Dermis microvascular lymphatic vessel endothelial cell (primary cell): ENCODE data around the gene INPP4A. TPM values are rescaled to one million over a fixed set of nuclear protein-coding genes. Genes with fewer than 3 reads are reported as not detected.

ENCODE experiments used
- DNase-seq, 2 donors: peaks; one replicate each; pipeline versions ENCODE4 v3.0.0 to v3.0.0-alpha.2; 2010; ENCODE audit warnings: low read depth in 2 of 2
- total RNA-seq: library from RNA; depleted of rRNA; stranded (reverse); fragments of >200 nt; gene quantifications from 2 replicates; pipeline ENCODE4 v1.2.1, GENCODE V29; 2014

Gene INPP4A
- total RNA-seq, 1 donor from 2014 or later: 21.8 TPM

- no peak for DNase-seq
These were observed 114.3 kb downstream of the INPP4A start for GRCh38 chr2:98558852-98559530.

GRCh38 chr2:98559581-98559980 lies 114.9 kb downstream of the INPP4A start:
- DNase-seq: no peak

GRCh38 chr2:98560256-98560771 lies 115.7 kb downstream of the INPP4A start:
- peak in 1 of 2 donors; percentile 11 for DNase-seq

GRCh38 chr2:98561018-98561417 lies 116.4 kb downstream of the INPP4A start:
- DNase-seq: no peak

GRCh38 chr2:98561902-98562695 lies 117.4 kb downstream of the INPP4A start:
- no peak for DNase-seq

GRCh38 chr2:98563394-98563793 lies 118.7 kb downstream of the INPP4A start:
- no peak for DNase-seq

- no peak for DNase-seq
These were observed 120.0 kb downstream of the INPP4A start for GRCh38 chr2:98564541-98565132.

GRCh38 chr2:98565286-98565860 lies 120.7 kb downstream of the INPP4A start:
- no peak for DNase-seq

GRCh38 chr2:98565941-98566340 lies 121.3 kb downstream of the INPP4A start:
- no peak for DNase-seq

GRCh38 chr2:98568161-98568956 lies 123.7 kb downstream of the INPP4A start:
- DNase-seq: no peak

- DNase-seq: peak; percentile 4 to 51
These were observed 124.6 kb downstream of the INPP4A start for GRCh38 chr2:98569197-98569793.

- no peak for DNase-seq
These were observed 125.3 kb downstream of the INPP4A start for GRCh38 chr2:98569915-98570314.

- no peak for DNase-seq
These were observed 125.7 kb downstream of the INPP4A start for GRCh38 chr2:98570356-98570755.

- no peak for DNase-seq
These were observed 126.6 kb downstream of the INPP4A start for GRCh38 chr2:98571121-98571701.

- no peak for DNase-seq
These were observed 127.1 kb downstream of the INPP4A start for GRCh38 chr2:98571796-98572195.

- no peak for DNase-seq
These were observed 127.6 kb downstream of the INPP4A start for GRCh38 chr2:98572211-98572610.

GRCh38 chr2:98572676-98573075 lies 128.0 kb downstream of the INPP4A start:
- DNase-seq: no peak

GRCh38 chr2:98573426-98573825 lies 128.8 kb downstream of the INPP4A start:
- no peak for DNase-seq

GRCh38 chr2:98576666-98577312 lies 132.1 kb downstream of the INPP4A start:
- no peak for DNase-seq

- no peak for DNase-seq
These were observed 132.7 kb downstream of the INPP4A start for GRCh38 chr2:98577313-98577712.
